ENCODE measurements around the gene GALNTL6. TPM values are rescaled to one million over a fixed set of nuclear protein-coding genes. Genes with fewer than 3 reads are reported as not detected.

GALNTL6 gene
- total RNA-seq, 2 donors from 2014 or later, result 0.71 TPM; not detected in 1

DNA sequence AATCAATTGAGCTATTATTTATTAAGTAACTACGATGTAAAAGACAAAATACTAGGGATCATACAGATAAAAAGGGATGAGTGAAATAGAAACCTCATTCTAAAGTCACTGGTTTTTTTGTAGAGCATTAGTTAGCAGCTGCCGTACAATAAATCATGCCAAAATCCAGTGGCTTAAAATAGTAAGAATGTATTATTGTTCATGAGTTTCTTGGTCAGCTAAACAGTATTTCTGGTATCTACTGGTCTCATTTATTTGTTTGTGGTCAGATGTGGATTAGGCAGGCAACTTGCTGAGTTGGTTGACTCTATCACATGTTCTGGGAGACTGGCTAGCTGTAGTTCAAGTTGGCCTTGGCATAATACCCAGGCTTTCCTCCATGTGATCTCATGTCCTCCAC, 667.3 kb downstream of the GALNTL6 start:
- no peaks in the 10 kb centered on the region for H3K36me3 Mint-ChIP-seq (ENCODE audit: low read depth)
- H3K9me3 Mint-ChIP-seq, result peaks cover 20% of the 10 kb centered on the region
- no peaks in the 10 kb centered on the region for H3K4me1 Mint-ChIP-seq
- no peaks in the 10 kb centered on the region for H3K27me3 Mint-ChIP-seq (ENCODE audit: insufficient read depth)
- peaks cover 10% of the 10 kb centered on the region for H3K9me3 ChIP-seq (ENCODE audit: control insufficient read depth, low read length)
- no peak overlapping the region for H3K27ac Mint-ChIP-seq
- TF ChIP-seq, protein P1, sequence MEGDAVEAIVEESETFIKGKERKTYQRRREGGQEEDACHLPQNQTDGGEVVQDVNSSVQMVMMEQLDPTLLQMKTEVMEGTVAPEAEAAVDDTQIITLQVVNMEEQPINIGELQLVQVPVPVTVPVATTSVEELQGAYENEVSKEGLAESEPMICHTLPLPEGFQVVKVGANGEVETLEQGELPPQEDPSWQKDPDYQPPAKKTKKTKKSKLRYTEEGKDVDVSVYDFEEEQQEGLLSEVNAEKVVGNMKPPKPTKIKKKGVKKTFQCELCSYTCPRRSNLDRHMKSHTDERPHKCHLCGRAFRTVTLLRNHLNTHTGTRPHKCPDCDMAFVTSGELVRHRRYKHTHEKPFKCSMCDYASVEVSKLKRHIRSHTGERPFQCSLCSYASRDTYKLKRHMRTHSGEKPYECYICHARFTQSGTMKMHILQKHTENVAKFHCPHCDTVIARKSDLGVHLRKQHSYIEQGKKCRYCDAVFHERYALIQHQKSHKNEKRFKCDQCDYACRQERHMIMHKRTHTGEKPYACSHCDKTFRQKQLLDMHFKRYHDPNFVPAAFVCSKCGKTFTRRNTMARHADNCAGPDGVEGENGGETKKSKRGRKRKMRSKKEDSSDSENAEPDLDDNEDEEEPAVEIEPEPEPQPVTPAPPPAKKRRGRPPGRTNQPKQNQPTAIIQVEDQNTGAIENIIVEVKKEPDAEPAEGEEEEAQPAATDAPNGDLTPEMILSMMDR (conservative IDR thresholded peaks at IDR 0.05), result no peak
- 99 to 100% methylated on average over 2 of the region's 2 CpGs for WGBS, 2 experiments (ENCODE audit: insufficient coverage in 1 of 2, insufficient read length in 1 of 2)
- H3K4me1 ChIP-seq (ENCODE audit: control insufficient read depth, insufficient read depth, low read length), result no peaks in the 10 kb centered on the region
- no peaks in the 10 kb centered on the region for H3K36me3 ChIP-seq (ENCODE audit: control insufficient read depth, insufficient read depth, low read length)
- DNase-seq, result no peak
- no peak overlapping the region for H3K4me3 ChIP-seq (ENCODE audit: low read length)
- no peaks in the 10 kb centered on the region for H3K27me3 ChIP-seq (ENCODE audit: control insufficient read depth, insufficient read depth, low read length, poor library complexity, severe bottlenecking)
- H3K4me3 Mint-ChIP-seq, result no peak overlapping the region
- H3K9ac ChIP-seq (ENCODE audit: extremely low read depth, low read length, poor library complexity, severe bottlenecking), result no peak overlapping the region
- H3K27ac ChIP-seq (ENCODE audit: low read depth, low read length), result no peak overlapping the region

- Mint-ChIP-seq H3K9me3 (peaks cover 20% of the 10 kb centered on the region), H3K27me3 (ENCODE audit: insufficient read depth) (no peaks in the 10 kb centered on the region), H3K4me3 (no peak overlapping the region), H3K27ac (no peak overlapping the region), H3K36me3 (ENCODE audit: low read depth) (no peaks in the 10 kb centered on the region), H3K4me1 (no peaks in the 10 kb centered on the region)
- Histone ChIP-seq H3K4me1 (ENCODE audit: control insufficient read depth, insufficient read depth, low read length) (no peaks in the 10 kb centered on the region), H3K9me3 (ENCODE audit: control insufficient read depth, low read length) (peaks cover 10% of the 10 kb centered on the region), H3K9ac (ENCODE audit: extremely low read depth, low read length, poor library complexity, severe bottlenecking) (no peak overlapping the region), H3K27ac (ENCODE audit: low read depth, low read length) (no peak overlapping the region), H3K4me3 (ENCODE audit: low read length) (no peak overlapping the region), H3K27me3 (ENCODE audit: control insufficient read depth, insufficient read depth, low read length, poor library complexity, severe bottlenecking) (no peaks in the 10 kb centered on the region), H3K36me3 (ENCODE audit: control insufficient read depth, insufficient read depth, low read length) (no peaks in the 10 kb centered on the region)
- 91 to 93% methylated on average over 16 to 30 of the region's 30 CpGs for WGBS, 2 experiments (ENCODE audit: insufficient coverage in 1 of 2, insufficient read length in 1 of 2)
- TF ChIP-seq, protein P1 (conservative IDR thresholded peaks at IDR 0.05), result no peak
- no peak for DNase-seq
Observed at GRCh38 chr4:172481802-172482508, 668.8 kb downstream of the GALNTL6 start.

- H3K9me3 ChIP-seq (ENCODE audit: control insufficient read depth, low read length), result peaks cover 10% of the 10 kb centered on the region
- H3K36me3 Mint-ChIP-seq (ENCODE audit: low read depth), result no peaks in the 10 kb centered on the region
- H3K27ac ChIP-seq (ENCODE audit: low read depth, low read length), result no peak overlapping the region
- H3K27ac Mint-ChIP-seq, result no peak overlapping the region
- DNase-seq, result no peak
- H3K27me3 ChIP-seq (ENCODE audit: control insufficient read depth, insufficient read depth, low read length, poor library complexity, severe bottlenecking), result no peaks in the 10 kb centered on the region
- H3K9me3 Mint-ChIP-seq, result peaks cover 20% of the 10 kb centered on the region
- 97% methylated on average over 1 of the region's 3 CpGs; no CpG with 5 or more reads in 1 of the 2 experiments for WGBS, 2 experiments (ENCODE audit: insufficient coverage in 1 of 2, insufficient read length in 1 of 2)
- H3K4me1 ChIP-seq (ENCODE audit: control insufficient read depth, insufficient read depth, low read length), result no peaks in the 10 kb centered on the region
- H3K4me3 ChIP-seq (ENCODE audit: low read length), result no peak overlapping the region
- no peaks in the 10 kb centered on the region for H3K27me3 Mint-ChIP-seq (ENCODE audit: insufficient read depth)
- H3K36me3 ChIP-seq (ENCODE audit: control insufficient read depth, insufficient read depth, low read length), result no peaks in the 10 kb centered on the region
- TF ChIP-seq, protein P1 (conservative IDR thresholded peaks at IDR 0.05), result no peak
- no peak overlapping the region for H3K4me3 Mint-ChIP-seq
- H3K4me1 Mint-ChIP-seq, result no peaks in the 10 kb centered on the region
- H3K9ac ChIP-seq (ENCODE audit: extremely low read depth, low read length, poor library complexity, severe bottlenecking), result no peak overlapping the region
Observed at GRCh38 chr4:172485007-172485406, 671.8 kb downstream of the GALNTL6 start.

Measured in endodermal cell (in vitro differentiated cells).